HG02588 (cell line): ENCODE measurements around the gene OR2V2.
"Not testable (repeated sequence)": the region's sequence is repeated elsewhere in the genome, so short reads cannot be mapped to it uniquely, and the experiment has no call there.

Experiments
- ATAC-seq: cut with Tn5 transposase; IDR thresholded peaks from one replicate; pipeline ENCODE4 v1.9.1; 2021; ENCODE audit warnings: mild to moderate bottlenecking, moderate library complexity; ENCODE audit not compliant: unreplicated experiment

The OR2V2 gene

DNA sequence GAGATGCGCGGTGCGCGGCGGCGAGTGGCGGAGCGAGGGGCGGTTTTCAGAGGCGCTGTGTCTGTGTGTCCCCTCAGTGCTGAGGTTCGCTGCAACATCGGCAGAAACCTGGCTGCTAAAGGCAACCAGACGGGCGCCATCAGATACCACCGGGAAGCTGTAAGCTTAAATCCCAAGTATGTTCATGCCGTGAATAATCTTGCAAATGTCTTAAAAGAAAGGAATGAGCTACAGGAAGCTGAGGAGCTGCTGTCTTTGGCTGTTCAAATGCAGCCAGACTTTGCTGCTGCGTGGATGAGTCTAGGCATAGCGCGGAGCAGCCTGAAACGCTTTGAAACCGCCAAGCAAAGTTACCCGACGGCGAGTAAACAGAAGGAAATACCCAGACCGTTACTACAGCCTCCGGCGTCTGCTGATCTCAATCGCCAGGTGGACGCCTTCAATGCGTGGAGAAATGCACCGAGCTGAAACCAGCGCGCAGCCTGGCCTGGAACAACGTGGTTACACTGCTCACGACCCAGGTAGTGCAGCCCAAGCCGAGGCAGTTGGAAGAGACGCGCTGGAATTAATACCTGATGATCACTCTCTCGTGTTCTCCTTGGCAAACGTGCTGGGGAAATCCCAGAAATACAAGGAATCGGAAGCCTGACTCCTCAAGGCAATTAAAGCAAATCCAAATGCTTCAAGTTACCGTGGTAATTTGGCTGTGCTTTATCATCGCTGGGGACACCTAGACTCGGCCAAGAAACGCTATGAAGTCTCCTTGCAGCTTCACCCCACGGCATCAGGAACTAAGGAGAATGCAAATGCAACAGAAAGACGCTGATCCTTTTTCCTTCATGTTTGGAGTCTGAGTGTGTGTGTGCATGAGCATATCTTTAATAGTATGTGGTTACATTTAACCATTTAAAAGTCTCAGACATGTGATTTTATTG, 32.3 kb upstream of the OR2V2 start:
- no peak for ATAC-seq

DNA sequence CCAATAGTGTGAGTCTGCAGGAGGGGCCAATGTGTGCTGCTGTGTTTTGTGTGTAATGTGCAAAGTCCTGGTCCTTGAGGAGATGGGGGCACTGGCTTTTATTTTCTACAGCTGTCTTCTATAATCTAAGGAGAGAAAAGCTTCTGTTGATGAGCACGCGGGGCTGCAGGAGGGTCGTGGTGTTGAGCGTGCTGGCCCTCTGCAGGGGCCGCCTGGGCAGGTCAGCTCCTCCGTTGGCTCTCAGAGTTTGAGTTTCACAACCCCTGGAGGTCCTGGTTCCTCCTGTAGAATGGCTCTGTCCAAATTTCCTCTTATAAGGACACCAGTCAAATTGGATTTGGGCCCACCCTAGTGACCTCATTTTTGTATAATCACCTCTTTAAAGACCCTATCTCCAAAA, 29.0 kb upstream of the OR2V2 start:
- no peak for ATAC-seq

DNA sequence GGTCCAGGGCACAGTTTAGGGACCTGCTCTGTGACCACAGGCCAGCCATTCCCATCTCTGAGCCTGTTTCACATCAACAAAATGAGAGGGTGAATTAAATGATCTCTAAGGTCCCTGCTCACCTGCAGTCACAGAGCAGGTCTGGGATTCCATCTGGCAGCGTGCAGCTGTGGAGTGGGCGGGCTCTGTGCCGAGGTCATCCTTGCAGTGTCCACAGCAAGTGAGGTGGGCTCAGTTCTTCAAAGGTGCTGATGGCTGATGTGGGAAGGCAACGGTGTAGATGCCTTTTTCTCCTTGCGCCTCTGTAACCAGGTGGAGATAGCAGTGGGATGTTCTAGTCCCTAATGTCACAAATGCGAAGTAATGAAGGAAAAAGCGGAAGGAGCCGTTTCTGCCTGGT, 28.3 kb upstream of the OR2V2 start:
- no peak for ATAC-seq

DNA sequence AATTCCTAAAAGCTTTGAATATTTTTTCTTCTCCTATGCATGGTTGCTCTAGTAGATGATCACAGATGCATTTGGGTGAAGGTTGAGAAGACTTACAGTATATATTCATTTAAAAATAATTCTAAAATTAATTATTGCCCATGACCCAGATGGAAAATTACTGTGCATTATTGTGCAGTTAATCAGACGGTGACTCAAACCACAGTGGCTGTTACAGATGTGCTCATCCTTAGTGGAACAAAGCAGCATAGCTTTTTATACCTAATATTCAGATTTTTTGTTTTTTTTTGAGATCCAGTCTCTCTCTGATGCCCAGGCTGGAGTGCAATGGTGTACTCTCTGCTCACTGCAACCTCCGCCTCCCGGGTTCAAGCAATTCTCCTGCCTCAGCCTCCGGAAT, 27.1 kb upstream of the OR2V2 start:
- ATAC-seq: no peak

DNA sequence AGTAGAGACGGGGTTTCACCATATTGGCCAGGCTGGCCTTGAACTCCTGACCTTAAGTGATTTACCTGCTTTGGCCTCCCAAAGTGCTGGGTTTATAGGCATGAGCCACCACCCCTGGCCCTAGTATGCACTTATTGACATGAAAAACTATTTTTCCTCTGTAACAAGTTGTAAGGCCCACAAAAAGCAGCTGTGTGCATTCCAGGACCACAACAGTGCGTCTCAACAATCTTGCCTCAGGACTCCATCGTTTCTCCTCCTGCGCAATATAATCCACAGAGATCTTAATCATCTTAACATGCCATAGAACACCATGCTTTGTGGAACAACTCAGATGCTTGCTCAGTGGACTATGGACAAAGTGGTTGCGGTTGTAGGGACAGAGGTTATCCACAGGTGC, 26.6 kb upstream of the OR2V2 start:
- ATAC-seq: no peak

DNA sequence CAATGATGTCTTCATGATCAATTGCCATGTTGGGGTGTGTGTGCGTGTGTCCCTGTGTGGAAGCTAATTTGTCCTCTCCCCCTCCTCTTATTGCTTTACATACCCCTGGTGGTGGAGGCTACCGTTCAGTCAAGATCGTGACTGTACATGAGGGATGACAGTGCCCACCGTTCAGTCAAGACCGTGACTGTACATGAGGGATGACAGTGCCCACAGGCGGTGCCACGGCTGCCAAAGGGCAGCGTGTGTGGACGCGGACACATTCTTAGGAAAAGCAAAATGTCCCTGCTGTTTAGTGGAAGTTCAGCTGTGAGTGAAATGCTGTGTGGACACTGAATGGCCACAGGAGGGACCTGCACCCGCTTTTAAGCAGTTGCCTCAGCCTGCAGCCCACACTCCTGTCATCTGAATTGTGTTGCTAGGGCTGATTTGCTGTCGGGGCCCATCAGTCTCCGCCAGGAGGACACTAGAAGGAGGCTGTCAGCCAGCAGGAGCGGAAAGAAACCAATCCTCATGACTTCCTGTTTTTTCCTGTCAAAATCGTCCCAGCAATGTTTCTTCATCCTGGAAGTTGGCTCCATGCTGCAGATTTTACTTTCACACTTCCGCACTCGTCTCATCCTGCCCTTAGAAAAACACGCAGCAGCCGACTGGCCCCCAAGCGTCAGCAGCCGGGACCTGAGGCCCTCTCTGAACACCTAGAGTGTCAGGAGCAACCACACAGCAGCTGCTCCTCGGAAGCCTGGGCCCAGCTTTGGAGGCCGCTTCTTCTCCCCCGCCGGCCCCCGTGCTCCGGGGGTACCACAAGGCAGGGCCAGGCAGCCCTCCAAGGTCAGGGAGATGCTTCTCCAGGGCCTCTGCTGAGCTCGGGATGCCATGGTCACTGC, 25.5 kb upstream of the OR2V2 start:
- no peak for ATAC-seq

DNA sequence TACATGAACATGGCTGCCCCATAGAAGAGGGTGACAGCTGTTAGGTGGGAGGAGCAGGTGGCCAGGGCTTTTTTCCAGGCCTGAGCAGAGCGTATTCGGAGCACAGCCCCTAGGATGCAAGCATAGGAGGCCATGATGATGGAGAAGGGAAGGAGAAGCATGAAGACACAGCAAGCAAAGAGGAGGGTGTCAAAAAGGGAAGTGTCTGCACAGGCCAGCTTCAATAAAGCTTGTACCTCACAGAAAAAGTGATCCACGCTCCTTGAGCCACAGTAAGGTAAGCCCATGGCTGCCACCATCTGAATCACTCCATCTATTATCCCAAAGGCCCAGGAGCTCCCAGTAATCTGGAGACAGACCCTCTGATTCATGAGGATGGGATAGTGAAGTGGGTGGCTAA, 22.9 kb upstream of the OR2V2 start:
- no peak for ATAC-seq

DNA sequence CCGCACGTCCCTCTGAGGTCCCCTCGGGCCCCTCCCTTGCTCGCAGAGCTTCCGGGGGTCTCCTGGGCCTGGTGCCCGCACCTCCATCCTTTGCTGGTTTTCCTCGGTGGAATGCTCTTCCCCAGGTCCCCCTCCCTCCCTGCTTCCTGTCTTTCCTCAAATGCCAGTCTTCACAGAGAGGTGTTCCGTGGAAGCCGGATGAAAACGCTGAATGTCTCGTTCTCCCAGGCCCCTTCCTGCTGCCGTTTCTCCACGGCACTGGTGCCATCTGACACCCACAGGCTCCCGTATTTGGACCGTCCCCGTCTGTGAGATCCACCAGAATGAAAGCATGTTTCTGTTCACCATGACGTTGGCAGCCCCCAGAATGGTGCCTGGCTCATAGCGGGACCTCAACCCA, 20.5 kb upstream of the OR2V2 start:
- no peak for ATAC-seq

DNA sequence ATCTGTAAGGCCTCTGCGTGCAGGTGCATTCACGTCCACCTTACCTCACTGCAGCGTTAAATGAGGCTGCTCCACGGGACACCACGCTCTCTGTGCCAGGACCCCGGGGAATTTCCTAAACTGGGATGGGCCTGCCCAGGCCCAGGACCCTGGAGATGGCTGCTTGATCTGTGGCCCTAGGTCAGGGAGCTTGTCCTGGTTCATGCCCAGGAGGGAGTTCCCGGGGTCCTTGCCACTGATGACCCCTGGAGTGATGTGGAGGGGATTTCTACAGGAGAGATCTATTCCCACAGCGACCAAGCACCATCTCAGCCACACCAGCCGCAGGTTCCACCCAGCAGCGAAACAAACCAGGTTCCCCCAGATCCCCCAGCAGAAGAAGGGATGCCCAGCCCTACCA, 19.9 kb upstream of the OR2V2 start:
- ATAC-seq: no peak

DNA sequence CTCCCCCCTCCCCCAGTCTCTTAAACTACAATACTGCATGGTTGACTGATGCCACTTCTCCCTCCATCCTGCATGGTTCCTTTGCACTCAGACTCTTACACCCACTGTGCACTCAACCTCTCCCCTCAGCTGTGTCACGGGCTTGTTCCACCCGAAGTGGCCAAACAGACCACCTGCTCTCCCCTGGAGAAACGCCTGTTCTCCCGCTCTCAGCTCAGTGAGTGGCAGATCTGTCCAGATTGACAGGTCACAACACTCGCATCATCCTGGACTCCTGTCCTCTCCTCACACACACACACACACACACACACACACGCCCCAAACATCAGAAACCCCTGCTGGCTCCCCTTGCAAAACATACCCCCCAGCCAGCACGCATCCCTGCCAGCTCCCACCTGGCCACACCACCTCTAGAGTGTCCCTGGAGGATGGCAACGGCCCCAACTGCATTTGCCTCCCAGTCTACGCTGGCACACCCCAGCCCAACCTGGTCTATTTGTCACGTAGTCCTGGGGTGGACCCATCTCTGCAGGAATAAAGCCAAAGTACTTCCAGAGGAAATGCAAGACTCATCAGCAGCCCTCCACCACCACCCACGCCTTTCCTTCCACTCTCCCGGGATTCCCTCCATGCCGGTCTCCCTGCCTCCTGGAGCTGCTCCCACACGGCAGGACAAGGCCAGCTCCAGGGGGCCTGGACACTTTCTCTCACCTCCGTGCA, 19.3 kb upstream of the OR2V2 start:
- ATAC-seq: no peak

DNA sequence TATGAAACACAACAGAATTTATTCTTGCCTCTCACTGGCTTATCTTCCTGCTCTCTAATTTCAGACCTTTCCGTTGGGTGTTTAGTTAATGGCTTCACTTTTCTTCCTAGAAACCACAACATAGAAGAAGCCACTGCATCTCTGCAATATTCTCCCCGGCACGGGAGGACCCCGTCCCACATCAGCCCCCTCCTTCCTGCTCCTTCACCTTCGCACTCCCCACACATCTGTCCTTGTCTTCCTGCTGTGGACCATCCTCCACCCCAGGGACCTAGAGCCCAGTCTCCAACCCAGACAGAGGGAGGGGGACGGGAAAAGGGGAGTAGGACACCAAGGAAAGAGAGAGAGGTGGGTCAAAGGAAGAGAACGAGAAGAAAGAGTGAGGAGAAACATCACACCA, 17.8 kb upstream of the OR2V2 start:
- ATAC-seq: no peak

DNA sequence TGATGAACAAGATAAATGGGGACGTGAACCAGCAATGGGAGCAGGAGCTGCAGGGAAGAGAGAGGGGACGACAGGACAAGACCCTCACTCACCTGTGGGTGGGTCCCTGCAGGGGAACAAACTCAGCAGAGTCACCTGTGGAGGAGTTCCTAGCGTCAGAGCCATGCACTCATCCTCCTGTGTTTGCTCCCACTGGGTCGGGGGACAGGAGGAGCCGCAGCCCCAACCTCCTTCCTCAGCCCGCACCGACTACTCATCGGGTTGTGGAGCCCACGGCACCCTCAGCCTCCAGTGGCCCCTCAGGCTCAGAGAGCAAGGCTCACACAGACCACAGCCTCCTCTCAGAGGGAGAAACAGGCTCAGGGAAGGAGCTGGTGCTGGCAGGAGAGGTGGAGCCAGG, 17.3 kb upstream of the OR2V2 start:
- ATAC-seq: not testable (repeated sequence)

DNA sequence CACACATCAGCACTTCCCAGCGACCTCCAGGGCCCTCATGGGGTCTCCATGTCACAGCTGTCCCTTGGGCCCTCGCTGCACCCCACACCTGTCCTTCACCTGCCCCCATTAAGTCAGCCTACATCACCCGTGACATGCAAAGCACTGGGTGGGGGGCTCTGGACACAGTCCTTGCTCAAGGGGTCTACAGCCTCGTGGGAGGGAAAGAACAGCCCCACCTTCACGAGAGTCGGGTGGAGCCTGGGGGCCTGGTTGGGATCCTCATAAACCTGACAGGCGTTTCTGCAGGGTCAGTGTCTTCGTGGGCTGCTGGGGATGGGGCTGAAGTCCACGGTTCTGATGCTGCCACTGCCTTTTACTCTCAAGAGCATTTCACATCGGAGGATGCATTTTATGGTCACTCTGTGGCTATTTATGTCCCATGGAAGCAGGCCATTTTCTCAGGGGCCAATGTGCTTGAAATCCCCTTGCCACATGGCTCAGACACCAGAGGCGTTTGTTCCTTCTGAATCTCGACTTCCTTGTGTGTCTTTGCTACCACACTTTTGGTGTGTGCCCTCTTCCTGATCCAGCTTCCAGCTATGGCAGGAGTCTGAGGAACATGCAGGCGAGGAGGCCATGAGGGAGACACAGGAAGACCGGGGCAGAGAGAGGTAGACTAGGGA, 16.4 kb upstream of the OR2V2 start, which contains the start of gene OR2V1:
Gene OR2V1, minus strand, starts transcription at position 338 of the 665 bp plus-strand sequence. CDS start 5,865 bp downstream, outside the sequence.
- ATAC-seq: no peak

DNA sequence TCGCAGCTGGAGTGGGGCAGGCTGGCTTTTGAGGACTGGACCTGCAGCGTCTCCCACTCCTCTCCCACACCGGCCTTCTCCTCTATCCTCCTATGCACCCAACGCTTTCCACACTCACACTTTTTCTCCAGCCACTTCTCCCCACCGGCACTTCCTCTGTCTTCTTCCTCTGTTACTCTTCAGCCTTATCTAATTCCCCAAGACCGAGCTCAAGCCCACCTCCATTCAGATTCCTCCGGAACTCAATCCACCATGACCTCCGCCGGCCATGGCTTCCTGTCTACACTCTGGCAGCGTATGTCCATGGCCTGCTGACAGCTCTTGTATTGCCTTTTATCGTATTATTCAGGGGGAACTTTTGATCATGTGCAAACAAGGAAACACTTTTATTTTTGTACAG, 15.9 kb upstream of the OR2V2 start:
- ATAC-seq: no peak

DNA sequence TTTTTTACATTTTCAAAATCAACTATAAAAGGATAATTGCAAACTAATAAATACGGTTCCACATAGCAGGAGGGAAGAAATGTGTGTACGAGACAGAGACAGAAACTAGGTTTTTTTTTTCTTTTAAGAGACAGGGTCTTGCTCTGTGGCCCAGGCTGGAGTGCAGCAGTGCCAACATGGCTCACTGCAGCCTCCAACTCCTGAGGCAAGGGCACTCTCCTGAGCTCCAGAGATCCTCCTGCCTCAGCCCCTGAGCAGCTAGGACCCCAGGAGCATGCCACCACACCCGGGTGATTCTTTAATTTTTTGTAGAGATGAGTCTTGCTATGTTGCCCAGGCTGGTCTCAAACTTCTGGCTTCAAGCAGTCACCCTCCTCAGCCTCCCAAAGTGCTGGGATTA, 14.3 kb upstream of the OR2V2 start:
- no peak for ATAC-seq

DNA sequence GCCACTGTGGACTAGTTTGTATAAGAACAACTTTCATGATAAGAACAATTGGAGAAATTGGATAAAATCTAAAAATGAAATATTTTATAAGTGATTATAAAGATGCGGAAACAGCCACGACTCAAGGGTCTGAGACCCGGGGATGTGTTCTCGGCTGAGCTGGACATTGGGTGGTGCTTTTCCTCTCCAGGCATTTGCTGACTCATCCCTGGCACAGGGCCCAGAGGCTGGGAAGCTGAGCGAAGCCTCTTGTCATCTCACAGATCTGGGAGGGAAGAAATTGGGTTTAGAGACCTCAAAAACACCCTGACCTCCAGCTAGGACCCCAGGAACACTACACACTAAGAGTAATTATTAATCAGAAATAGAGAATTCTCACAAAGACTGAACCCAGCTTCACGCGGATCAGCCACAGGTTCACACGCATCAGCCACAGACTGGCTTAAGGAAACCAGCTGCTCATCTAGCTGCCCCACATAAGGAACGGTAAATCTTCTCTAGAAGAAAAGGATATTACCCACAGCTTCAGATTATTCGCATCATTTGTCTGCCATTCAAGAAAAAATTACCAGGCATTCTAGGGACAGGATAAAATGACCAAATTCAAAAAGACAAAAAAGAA, 13.7 kb upstream of the OR2V2 start:
- ATAC-seq: no peak

DNA sequence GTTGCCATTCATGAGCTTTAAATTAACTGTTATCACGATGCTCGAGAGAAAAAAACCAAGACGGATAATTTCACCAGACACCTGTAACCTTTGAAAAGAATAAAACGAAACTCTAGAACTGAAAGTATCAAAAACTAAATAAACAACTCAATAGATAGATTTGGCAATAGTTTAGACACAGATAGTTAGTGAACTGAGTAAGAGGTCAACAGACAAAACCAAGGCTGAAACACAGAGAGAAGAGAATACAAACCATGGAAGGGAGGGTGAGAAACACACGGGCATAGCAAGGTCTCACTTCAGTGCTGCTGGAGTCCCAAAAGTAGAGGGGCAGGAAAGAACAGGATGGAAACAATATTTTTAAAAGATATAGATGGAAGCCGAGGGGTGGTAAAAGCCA, 13.1 kb upstream of the OR2V2 start:
- no peak for ATAC-seq

DNA sequence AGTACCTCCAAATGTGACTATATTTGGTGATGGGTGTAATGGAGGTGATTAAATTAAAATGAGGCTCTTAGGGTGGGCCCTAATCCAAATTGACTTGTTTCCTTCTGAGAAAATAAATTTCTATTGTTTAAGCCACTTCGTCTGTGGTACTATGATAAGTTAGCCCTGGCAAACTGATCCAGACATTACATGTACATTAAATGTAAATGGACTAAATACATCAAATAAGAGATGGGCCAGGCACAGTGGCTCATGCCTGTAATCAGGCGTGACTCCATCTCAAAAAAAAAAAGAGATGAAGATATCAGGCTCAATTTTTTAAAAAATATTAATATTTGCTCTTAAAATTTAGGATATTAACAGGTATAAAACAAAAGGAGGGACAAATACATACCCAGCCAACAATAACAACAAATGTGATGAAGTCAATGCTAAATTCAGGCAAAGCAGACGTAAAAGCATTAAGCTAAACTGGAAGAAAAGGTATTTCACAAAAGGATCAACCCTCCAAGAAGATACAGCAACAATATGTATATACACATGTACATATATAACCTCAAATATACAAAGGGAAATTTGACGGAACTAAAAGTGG, 10.9 kb upstream of the OR2V2 start:
- ATAC-seq: no peak

DNA sequence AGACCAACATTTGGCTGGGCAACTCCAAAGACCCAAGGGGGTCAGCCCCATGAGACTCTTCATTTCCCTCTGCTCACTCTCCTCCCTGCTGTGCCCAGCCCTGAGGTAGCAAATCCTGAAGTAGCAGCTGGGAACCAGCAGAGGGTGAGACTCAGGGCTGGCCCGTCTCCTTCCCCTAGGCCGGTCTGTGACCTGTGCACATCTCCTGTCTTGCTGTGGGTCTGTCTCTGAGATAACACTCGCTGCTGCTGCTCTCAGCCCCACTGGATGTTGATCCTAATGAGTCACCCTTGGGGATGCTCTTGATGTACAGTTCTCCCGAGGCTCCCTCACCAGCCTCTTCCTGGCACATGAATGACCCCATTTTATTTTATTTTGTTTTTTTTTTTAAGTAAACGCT, 9.1 kb upstream of the OR2V2 start:
- ATAC-seq: no peak

DNA sequence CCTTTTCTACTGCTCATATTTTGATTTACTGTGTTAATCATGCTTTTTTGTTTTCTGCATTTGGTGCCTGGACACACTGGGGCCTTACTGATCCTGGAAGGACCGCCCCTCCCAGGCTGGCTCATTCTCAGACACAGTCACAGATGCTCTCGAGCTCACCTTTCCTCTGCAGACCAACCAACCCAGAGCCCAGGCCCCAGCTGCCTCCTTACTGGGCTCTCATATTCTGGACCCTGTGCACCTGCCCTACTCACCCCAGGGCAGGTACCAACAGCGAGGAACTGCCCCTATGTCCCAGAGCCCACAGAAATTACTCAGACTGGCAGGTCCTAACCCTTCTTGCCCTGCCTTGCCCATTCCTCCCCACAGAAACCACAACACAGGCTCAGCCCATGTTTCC, 6.6 kb upstream of the OR2V2 start:
- no peak for ATAC-seq
